Measurements from ENCODE around the gene NT5E.

- TF ChIP-seq EZH2 (IDR thresholded peaks at IDR 0.05; ENCODE audit: low read depth, unreplicated experiment) (no peak), CTCF (conservative IDR thresholded peaks at IDR 0.05; ENCODE audit: low read depth in 2 of 2) (0 out of 4 replicates have a peak, but pooled peaks of 1 of the 2 experiments have one; percentile 14), ETS1 (IDR thresholded peaks at IDR 0.05) (no peak)
Observed at GRCh38 chr6:85460154-85460920, 10.5 kb downstream of the NT5E start.
